IPS-20b (cell line): Measurements from ENCODE around the gene CDT1.

Experiments
- H3K27ac ChIP-seq: one replicate; pipeline ENCODE4 v1.5.1; 2013; ENCODE audit warnings: low read length
- H3K27me3 ChIP-seq: 2 replicates; pipeline ENCODE4 v1.6.1; 2013; ENCODE audit warnings: mild to moderate bottlenecking, low read length, inconsistent platforms; ENCODE audit not compliant: insufficient read depth
- H3K36me3 ChIP-seq: 2 replicates; pipeline ENCODE4 v1.6.1; 2013; ENCODE audit warnings: low read depth, mild to moderate bottlenecking, inconsistent platforms, low read length, moderate library complexity; ENCODE audit not compliant: insufficient read depth
- H3K4me1 ChIP-seq: 2 replicates; pipeline ENCODE4 v1.6.1; 2013; ENCODE audit warnings: mild to moderate bottlenecking, control low read depth, inconsistent platforms, low read length, moderate library complexity; ENCODE audit not compliant: insufficient read depth
- H3K4me3 ChIP-seq: 2 replicates; pipeline ENCODE4 v1.5.1; 2013; ENCODE audit warnings: mild to moderate bottlenecking, low read length, inconsistent platforms
- H3K9ac ChIP-seq: 2 replicates; pipeline ENCODE4 v1.6.1; 2013; ENCODE audit warnings: low read depth, mild to moderate bottlenecking, inconsistent platforms, low read length, moderate library complexity
- H3K9me3 ChIP-seq: 2 replicates; pipeline ENCODE4 v1.6.1; 2013; ENCODE audit warnings: mild to moderate bottlenecking, low read depth, low read length, inconsistent platforms; ENCODE audit not compliant: insufficient read depth

Gene CDT1

DNA sequence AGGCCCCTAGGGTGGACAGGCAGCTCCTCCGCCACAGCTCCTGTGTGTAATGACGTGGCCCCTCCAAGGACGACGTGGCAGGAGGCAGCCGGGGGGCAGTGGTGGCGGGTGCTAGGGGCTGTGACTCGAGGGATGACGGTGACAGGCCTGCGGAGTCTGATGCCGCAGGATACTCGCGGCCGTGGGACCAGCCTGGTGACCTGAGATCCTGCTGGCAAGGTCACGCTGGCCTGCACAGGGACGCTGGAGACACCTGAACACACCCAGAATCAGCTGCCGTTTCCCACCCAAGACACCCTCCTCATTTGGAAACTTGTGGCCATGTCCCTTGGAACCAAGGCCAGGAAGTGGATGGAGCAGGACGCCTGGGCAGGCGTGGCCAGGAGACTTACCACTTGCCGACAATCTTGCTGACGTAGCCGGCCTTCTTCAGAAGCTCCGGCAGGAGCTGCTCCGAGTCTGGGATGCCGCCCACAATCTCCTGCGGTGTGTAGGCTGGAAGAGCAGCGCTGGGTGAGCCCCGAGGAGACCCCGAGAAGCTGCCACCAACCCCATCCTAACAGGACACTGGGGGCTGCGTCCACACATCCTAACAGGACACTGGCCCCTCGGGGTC is 37.1 kb downstream of the CDT1 start:
- Histone ChIP-seq H3K27ac (no peak overlapping the region), H3K4me3 (no peak overlapping the region), H3K27me3 (no peaks in the 10 kb centered on the region), H3K4me1 (no peaks in the 10 kb centered on the region), H3K9me3 (no peaks in the 10 kb centered on the region), H3K9ac (no peak overlapping the region), H3K36me3 (0 out of 2 replicates have a peak, but pooled peaks cover 8% of the 10 kb centered on the region)

DNA sequence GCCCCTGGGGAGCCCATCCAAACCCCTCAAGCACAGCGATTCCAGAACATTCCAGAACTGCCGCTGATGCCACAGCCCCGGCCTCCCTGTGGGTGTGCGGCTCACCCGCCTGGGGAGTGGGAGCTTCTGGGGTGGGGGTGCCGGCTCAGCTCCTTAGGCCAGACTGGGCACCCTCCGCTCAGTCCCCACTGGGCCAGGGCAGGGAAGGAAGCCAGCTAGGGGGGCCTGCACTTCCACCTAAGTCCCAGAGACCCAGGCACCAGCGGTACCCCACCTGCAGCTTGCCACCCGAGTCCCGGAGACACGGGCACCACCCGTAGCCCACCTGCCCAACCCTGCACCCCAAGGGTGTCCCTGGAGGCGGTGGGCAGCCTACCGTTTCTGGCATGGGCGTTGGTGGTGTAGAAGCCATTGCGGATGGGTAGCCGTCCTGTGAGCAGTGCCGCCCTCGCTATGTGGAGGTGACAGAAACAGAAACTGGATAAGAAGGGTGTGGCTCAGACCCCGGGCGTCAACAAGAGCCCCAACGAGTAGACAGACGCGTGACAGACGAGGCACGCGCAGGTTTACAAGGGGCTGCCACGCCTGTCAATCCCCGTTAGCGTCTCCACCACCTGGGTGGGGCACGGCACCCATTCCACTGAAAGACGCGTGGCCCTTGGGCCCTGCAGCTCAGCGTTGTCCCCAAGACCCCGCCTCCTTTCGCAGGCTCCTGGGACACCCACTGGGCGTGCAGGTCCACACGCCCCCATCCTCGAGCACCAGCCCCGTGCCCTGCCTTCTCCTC is 38.1 kb downstream of the CDT1 start:
- Histone ChIP-seq H3K9ac (no peak overlapping the region), H3K27ac (no peak overlapping the region), H3K36me3 (0 out of 2 replicates have a peak, but pooled peaks cover 8% of the 10 kb centered on the region), H3K27me3 (no peaks in the 10 kb centered on the region), H3K4me1 (no peaks in the 10 kb centered on the region), H3K4me3 (no peak overlapping the region), H3K9me3 (no peaks in the 10 kb centered on the region)

DNA sequence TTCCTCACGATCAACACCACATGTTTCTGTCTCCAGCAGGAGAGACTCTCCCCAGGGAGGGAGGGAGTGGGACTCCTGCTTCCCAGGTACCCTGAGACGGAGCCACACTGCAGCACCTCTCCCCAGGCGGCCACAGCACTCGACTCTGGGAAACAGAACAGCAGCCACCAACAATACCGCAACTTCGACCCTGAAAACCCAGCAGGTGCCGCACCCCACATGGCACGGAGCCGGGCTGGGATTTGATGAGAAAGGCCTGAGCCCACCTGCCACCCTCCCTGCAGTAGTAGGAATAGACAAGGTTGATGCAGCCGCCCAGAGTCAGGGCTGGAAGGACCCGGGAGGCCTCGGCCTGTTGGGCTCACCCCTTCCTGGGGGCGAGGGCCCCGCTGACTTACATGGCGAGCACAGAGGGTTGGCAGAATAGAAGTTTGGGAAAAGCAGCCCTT is 38.7 kb downstream of the CDT1 start:
- Histone ChIP-seq H3K9me3 (no peaks in the 10 kb centered on the region), H3K4me3 (no peak overlapping the region), H3K9ac (no peak overlapping the region), H3K27ac (no peak overlapping the region), H3K36me3 (0 out of 2 replicates have a peak, but pooled peaks cover 8% of the 10 kb centered on the region), H3K27me3 (no peaks in the 10 kb centered on the region), H3K4me1 (no peaks in the 10 kb centered on the region)

DNA sequence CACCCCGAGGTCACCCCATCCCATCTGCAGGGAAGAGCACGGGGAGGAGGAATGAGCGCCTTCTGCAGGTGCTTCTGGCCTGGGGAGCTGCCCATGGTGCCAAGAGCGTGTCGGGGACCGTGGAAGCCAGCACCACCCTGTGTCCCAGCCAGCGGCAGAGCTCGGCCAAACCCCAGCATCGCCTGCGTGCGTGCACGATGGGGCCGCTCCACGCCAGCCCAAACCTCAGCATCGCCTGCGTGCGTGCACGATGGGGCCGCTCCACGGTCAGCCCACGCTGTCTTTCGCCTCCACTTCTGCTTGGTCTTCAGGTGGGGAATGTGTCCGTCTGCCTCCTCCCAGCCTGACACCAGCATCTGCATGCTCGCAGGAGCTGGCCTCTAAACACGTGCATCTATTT is 39.2 kb downstream of the CDT1 start:
- H3K4me3 ChIP-seq, result no peak overlapping the region
- H3K9me3 ChIP-seq, result no peaks in the 10 kb centered on the region
- no peaks in the 10 kb centered on the region for H3K27me3 ChIP-seq
- no peaks in the 10 kb centered on the region for H3K4me1 ChIP-seq
- H3K36me3 ChIP-seq, result 0 out of 2 replicates have a peak, but pooled peaks cover 8% of the 10 kb centered on the region
- no peak overlapping the region for H3K9ac ChIP-seq
- H3K27ac ChIP-seq, result no peak overlapping the region

DNA sequence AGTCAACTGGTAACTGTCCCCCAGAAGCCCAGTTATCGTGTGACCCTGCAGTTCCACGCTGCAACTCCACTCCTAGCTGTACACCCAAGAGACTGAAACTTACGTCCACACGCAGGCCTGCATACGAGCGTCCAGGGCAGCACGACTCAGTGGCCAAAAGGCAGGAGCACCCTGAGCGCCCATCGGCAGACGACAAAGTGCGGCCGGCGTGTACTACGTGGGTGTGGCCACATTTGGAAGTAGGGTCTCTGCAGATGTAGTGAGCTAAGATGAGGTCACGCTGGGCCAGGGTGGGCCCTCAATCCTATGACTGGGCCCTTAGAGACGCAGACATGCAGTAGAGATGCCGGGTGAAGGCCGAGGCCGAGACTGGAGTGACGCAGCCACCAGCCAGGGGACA is 39.7 kb downstream of the CDT1 start:
- Histone ChIP-seq H3K27me3 (no peaks in the 10 kb centered on the region), H3K4me1 (no peaks in the 10 kb centered on the region), H3K4me3 (no peak overlapping the region), H3K9me3 (no peaks in the 10 kb centered on the region), H3K9ac (no peak overlapping the region), H3K27ac (no peak overlapping the region), H3K36me3 (0 out of 2 replicates have a peak, but pooled peaks cover 8% of the 10 kb centered on the region)

DNA sequence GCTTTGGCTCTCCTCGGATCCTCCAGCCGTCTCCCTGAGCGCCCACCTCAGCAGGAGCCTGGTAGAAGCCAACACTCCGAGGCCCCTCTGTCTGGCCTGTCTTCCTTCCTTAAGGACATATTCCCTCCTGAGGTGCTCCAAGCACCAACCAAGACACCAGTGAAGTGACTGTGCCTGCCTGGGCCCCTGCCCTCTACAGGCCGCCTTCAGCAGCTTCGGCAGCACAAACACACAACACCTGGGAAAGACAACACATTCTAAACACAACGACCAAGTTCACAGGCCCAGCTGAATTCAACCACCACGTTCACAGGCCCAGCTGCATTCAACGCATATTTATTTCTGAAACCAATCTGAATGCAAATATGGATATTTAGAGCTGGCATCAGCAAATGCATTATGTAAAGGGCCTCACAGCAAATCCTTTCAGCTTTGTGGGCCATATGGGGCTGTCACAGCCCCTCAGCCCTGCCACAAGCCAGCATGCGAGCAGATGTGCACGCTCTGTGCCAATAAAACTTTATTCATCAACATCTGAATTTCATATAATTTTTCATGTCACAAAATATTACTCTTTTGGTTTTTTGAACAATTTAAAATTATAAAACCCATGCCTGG is 40.9 kb downstream of the CDT1 start:
- Histone ChIP-seq H3K27me3 (no peaks in the 10 kb centered on the region), H3K4me1 (no peaks in the 10 kb centered on the region), H3K36me3 (0 out of 2 replicates have a peak, but pooled peaks cover 4% of the 10 kb centered on the region), H3K9ac (no peak overlapping the region), H3K9me3 (no peaks in the 10 kb centered on the region), H3K27ac (no peak overlapping the region), H3K4me3 (no peak overlapping the region)

DNA sequence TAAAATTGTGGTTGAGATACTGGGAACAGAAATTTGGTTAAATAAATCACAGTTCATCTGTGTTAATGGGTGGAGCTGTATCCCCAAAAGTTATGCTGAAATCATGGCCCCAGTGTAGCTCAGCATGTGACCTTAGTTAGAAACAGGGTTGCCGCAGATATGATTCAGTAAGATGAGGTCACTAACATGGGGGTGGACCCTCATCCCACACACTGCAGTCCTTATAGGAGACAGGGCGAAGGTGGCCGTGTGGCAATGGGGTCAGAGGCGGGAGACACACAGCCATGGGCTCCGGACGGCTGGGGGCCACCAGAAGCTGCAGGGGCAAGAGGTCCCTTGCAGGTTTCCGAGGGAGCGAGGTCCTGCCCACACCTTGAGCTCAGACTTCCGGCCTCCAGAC is 42.5 kb downstream of the CDT1 start:
- Histone ChIP-seq H3K36me3 (no peaks in the 10 kb centered on the region), H3K9ac (no peak overlapping the region), H3K9me3 (no peaks in the 10 kb centered on the region), H3K4me3 (no peak overlapping the region), H3K27ac (no peak overlapping the region), H3K4me1 (no peaks in the 10 kb centered on the region), H3K27me3 (no peaks in the 10 kb centered on the region)

DNA sequence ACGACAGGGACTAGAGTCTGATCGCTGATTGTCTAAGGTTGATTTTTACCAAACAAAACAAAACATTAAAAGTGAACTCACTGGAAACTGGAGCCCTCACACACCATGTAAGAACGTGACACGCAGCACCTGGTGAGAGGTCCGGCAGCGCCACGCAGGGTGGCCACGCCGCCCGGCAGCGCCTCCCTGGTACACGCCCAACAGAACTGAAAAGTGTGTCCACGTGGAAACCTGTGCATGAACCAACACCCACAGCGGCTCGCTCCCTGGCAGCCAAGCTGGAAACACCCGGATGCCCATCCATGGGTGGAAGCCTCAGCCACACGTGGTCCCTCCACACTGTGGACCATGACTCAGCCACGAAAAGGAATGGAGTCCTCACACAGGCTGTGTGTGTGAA is 44.1 kb downstream of the CDT1 start:
- H3K9me3 ChIP-seq, result no peaks in the 10 kb centered on the region
- H3K9ac ChIP-seq, result no peak overlapping the region
- H3K36me3 ChIP-seq, result no peaks in the 10 kb centered on the region
- H3K4me1 ChIP-seq, result no peaks in the 10 kb centered on the region
- H3K4me3 ChIP-seq, result no peak overlapping the region
- H3K27ac ChIP-seq, result no peak overlapping the region
- no peaks in the 10 kb centered on the region for H3K27me3 ChIP-seq

DNA sequence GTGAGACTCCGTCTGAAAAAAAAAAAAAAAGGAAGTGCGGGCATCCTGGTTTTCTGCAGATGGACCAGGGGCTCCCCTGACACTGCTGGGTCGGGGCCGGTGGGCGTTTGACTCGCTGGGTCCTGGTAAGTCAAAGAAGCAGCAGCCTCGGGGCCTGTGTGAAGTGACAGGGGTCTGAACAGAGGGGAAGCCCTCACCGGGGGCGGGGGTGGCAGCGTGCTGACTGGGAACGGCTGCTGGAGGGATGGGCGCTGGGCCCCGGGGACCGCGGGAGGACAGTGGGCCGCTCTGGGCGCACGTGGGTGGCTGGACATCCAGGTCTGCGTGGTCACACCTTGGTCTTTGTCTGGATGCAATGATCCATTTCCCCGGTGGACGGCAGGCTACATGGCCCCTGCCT is 45.0 kb downstream of the CDT1 start:
- H3K9me3 ChIP-seq, result no peaks in the 10 kb centered on the region
- H3K36me3 ChIP-seq, result no peaks in the 10 kb centered on the region
- no peak overlapping the region for H3K27ac ChIP-seq
- no peak overlapping the region for H3K4me3 ChIP-seq
- no peaks in the 10 kb centered on the region for H3K4me1 ChIP-seq
- H3K9ac ChIP-seq, result no peak overlapping the region
- H3K27me3 ChIP-seq, result no peaks in the 10 kb centered on the region

DNA sequence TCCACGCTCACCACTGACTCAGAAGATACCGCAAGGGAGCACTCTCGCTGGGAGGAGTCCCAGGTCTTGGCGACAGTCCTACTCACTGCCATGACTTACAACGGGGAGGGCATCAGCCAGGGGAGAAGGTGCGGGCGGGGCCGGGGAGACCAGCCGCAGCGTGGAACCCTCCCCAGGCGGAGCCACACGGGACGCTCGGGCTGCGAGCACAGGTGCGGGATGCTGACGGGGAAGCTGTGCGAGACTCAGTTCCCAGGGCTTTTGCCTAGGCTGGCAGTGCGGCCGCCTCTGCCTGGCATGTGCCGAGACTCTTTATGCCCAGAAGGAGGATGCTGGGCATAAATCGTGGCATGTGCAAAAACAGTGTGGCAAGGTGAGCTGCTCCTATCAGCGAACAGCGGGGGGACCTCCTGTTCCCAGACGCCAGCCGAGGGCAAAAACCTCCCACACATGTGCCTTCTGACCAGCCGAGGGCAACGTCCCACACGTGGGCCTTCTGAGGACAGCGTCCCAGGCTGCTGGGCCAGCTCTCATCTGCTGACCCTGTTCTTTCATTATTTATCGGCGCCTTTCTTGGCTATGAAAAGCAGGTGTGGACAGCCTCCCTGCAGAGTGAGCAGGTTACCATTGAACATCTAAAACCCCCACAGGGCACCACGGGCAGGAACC is 47.1 kb downstream of the CDT1 start:
- no peaks in the 10 kb centered on the region for H3K36me3 ChIP-seq
- no peak overlapping the region for H3K4me3 ChIP-seq
- H3K4me1 ChIP-seq, result no peaks in the 10 kb centered on the region
- H3K27ac ChIP-seq, result no peak overlapping the region
- no peak overlapping the region for H3K9ac ChIP-seq
- no peaks in the 10 kb centered on the region for H3K27me3 ChIP-seq
- H3K9me3 ChIP-seq, result no peaks in the 10 kb centered on the region

DNA sequence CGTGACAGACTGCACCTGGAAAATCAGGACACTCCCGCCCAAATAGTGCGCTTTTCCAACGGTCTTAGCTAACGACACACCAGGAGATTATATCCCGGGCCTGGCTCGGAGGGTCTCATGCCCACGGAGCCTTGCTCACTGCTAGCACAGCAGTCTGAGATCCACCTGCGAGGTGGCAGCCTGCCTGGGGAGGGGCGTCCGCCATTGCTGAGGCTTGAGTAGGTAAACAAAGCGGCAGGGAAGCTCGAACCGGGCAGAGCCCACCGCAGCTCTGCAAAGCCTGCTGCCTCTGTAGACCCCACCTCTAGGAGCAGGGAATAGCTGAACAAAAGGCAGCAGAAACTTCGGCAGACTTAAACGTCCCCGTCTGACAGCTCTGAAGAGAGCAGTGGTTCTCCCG is 48.0 kb downstream of the CDT1 start:
- no peak overlapping the region for H3K9ac ChIP-seq
- H3K36me3 ChIP-seq, result no peaks in the 10 kb centered on the region
- H3K27me3 ChIP-seq, result no peaks in the 10 kb centered on the region

More for the DNA sequence above, 48.0 kb downstream of the CDT1 start:
- Histone ChIP-seq H3K4me1 (no peaks in the 10 kb centered on the region), H3K27ac (no peak overlapping the region), H3K9me3 (no peaks in the 10 kb centered on the region), H3K4me3 (no peak overlapping the region)
